Liver (tissue), 3 donors: Measurements from ENCODE around the gene MYO3B.

Source experiments
- EGR1 ChIP-seq, 2 donors: IDR thresholded peaks; 2 replicates each; pipeline ENCODE4 v1.6.1; 2016 to 2018; ENCODE audit warnings: antibody characterized with exemption in 2 of 2, low read depth in 2 of 2
- FOXA1 ChIP-seq: IDR thresholded peaks from 2 replicates; pipeline ENCODE4 v1.6.1; 2016; ENCODE audit warnings: antibody characterized with exemption
- SP1 ChIP-seq: IDR thresholded peaks from 2 replicates; pipeline ENCODE4 v1.6.1; 2018; ENCODE audit warnings: antibody characterized with exemption, mild to moderate bottlenecking
- YY1 ChIP-seq: IDR thresholded peaks from 2 replicates; pipeline ENCODE4 v1.6.1; 2016; ENCODE audit warnings: antibody characterized with exemption, mild to moderate bottlenecking
- TF ChIP-seq, protein P1 (sequence below): IDR thresholded peaks from 2 replicates; pipeline ENCODE4 v1.6.1; 2016; ENCODE audit warnings: antibody characterized with exemption
- TF ChIP-seq, protein P2 (sequence below): fragments of 150-350 bp; IDR thresholded peaks from 2 replicates; pipeline ENCODE4 v1.5.1; 2017; ENCODE audit warnings: improper control_type of control experiment, low read depth, low read length; ENCODE audit not compliant: missing input control
- TF ChIP-seq, protein P3 (sequence below): IDR thresholded peaks from 2 replicates; pipeline ENCODE4 v1.6.1; 2016; ENCODE audit warnings: antibody characterized with exemption
- TF ChIP-seq, protein P4 (sequence below): IDR thresholded peaks from 2 replicates; pipeline ENCODE4 v1.6.1; 2016; ENCODE audit warnings: antibody characterized with exemption
- donor health status: healthy.
- donor health status: healthy.

DNA sequence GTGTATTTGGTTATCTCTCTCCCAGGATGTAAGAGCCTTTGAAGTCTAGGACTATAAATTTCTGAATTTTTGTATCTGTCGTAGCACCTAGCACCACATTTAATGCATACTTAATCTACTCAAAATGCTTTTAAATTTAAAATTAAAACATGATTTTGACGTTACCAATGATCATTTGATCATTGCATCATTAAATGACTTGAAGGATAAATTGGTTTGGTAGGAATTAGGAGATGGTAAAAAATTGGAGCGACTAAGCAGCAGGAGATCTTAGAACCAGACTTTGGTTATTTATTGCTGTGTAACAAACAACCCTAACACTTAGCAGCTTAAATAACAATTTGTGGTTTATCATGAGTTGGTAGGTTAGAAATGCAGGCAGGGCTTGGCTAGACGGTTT, 84.9 kb downstream of the MYO3B start:
- TF ChIP-seq, protein P1, sequence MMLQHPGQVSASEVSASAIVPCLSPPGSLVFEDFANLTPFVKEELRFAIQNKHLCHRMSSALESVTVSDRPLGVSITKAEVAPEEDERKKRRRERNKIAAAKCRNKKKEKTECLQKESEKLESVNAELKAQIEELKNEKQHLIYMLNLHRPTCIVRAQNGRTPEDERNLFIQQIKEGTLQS: no peak
- TF ChIP-seq, protein P2, sequence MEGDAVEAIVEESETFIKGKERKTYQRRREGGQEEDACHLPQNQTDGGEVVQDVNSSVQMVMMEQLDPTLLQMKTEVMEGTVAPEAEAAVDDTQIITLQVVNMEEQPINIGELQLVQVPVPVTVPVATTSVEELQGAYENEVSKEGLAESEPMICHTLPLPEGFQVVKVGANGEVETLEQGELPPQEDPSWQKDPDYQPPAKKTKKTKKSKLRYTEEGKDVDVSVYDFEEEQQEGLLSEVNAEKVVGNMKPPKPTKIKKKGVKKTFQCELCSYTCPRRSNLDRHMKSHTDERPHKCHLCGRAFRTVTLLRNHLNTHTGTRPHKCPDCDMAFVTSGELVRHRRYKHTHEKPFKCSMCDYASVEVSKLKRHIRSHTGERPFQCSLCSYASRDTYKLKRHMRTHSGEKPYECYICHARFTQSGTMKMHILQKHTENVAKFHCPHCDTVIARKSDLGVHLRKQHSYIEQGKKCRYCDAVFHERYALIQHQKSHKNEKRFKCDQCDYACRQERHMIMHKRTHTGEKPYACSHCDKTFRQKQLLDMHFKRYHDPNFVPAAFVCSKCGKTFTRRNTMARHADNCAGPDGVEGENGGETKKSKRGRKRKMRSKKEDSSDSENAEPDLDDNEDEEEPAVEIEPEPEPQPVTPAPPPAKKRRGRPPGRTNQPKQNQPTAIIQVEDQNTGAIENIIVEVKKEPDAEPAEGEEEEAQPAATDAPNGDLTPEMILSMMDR: no peak
- TF ChIP-seq YY1 (no peak), SP1 (no peak), FOXA1 (no peak), EGR1 (IDR thresholded peaks at IDR 0.05; ENCODE audit: low read depth in 2 of 2) (no peak)
- TF ChIP-seq, protein P3, sequence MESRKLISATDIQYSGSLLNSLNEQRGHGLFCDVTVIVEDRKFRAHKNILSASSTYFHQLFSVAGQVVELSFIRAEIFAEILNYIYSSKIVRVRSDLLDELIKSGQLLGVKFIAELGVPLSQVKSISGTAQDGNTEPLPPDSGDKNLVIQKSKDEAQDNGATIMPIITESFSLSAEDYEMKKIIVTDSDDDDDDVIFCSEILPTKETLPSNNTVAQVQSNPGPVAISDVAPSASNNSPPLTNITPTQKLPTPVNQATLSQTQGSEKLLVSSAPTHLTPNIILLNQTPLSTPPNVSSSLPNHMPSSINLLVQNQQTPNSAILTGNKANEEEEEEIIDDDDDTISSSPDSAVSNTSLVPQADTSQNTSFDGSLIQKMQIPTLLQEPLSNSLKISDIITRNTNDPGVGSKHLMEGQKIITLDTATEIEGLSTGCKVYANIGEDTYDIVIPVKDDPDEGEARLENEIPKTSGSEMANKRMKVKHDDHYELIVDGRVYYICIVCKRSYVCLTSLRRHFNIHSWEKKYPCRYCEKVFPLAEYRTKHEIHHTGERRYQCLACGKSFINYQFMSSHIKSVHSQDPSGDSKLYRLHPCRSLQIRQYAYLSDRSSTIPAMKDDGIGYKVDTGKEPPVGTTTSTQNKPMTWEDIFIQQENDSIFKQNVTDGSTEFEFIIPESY: no peak
- TF ChIP-seq, protein P4, sequence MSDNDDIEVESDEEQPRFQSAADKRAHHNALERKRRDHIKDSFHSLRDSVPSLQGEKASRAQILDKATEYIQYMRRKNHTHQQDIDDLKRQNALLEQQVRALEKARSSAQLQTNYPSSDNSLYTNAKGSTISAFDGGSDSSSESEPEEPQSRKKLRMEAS: no peak
